ENCODE results near the gene RSRC1.

Gene RSRC1

GRCh38 chr3:158169091-158169491 is 59.2 kb downstream of the RSRC1 start:
- Histone ChIP-seq H4K20me1 (ENCODE audit: low read depth, low read length) (no peaks in the 10 kb centered on the region), H3K36me3 (ENCODE audit: low read length) (peaks cover 4% of the 10 kb centered on the region; the same call in 1 of the 2 replicates), H3K4me3 (ENCODE audit: insufficient read depth, low read length, poor library complexity, severe bottlenecking) (no peak overlapping the region), H3K9me3 (ENCODE audit: insufficient read depth, low read length) (no peaks in the 10 kb centered on the region), H3F3A (ENCODE audit: insufficient read depth) (no peaks in the 10 kb centered on the region), H2AFZ (ENCODE audit: low read depth, low read length, severe bottlenecking) (no peak overlapping the region), H3K4me2 (ENCODE audit: low read depth, low read length, poor library complexity, severe bottlenecking) (no peak overlapping the region), H3K27ac (ENCODE audit: low read depth, low read length) (no peak overlapping the region), H3K9ac (ENCODE audit: low read length) (no peak overlapping the region), H3K9me2 (replicated peaks; ENCODE audit: insufficient read depth, low read length) (no peaks in the 10 kb centered on the region), H3K79me2 (ENCODE audit: insufficient read depth, low read length) (0 out of 2 replicates have a peak, but pooled peaks cover 4% of the 10 kb centered on the region), H3K27me3 (ENCODE audit: low read length) (no peaks in the 10 kb centered on the region)
- TF ChIP-seq EZH2phosphoT487 (conservative IDR thresholded peaks at IDR 0.05; ENCODE audit: low read length) (no peak), CTCF (IDR thresholded peaks at IDR 0.05; ENCODE audit: insufficient read depth, low read length, poor library complexity, severe bottlenecking) (no peak)

- no peak for TF ChIP-seq CTCF (IDR thresholded peaks at IDR 0.05; ENCODE audit: insufficient read depth, low read length, poor library complexity, severe bottlenecking)
- TF ChIP-seq EZH2phosphoT487 (conservative IDR thresholded peaks at IDR 0.05; ENCODE audit: low read length) = no peak
- Histone ChIP-seq H3K9ac (ENCODE audit: low read length) (no peak overlapping the region), H3F3A (ENCODE audit: insufficient read depth) (no peaks in the 10 kb centered on the region; the same call in 1 of the 2 replicates), H3K4me3 (ENCODE audit: insufficient read depth, low read length, poor library complexity, severe bottlenecking) (no peak overlapping the region), H3K27ac (ENCODE audit: low read depth, low read length) (no peak overlapping the region), H4K20me1 (ENCODE audit: low read depth, low read length) (no peaks in the 10 kb centered on the region), H3K27me3 (ENCODE audit: low read length) (no peaks in the 10 kb centered on the region), H3K9me2 (replicated peaks; ENCODE audit: insufficient read depth, low read length) (no peaks in the 10 kb centered on the region), H3K9me3 (ENCODE audit: insufficient read depth, low read length) (no peaks in the 10 kb centered on the region), H3K79me2 (ENCODE audit: insufficient read depth, low read length) (peaks cover 18% of the 10 kb centered on the region), H3K36me3 (ENCODE audit: low read length) (no peaks in the 10 kb centered on the region), H3K4me2 (ENCODE audit: low read depth, low read length, poor library complexity, severe bottlenecking) (no peak overlapping the region), H2AFZ (ENCODE audit: low read depth, low read length, severe bottlenecking) (no peak overlapping the region)
These were observed 71.2 kb downstream of the RSRC1 start for GRCh38 chr3:158181096-158181495.

GRCh38 chr3:158185711-158186110 is 75.8 kb downstream of the RSRC1 start:
- Histone ChIP-seq H3K36me3 (ENCODE audit: low read length) (peaks cover 6% of the 10 kb centered on the region; the same call in 1 of the 2 replicates), H3K4me2 (ENCODE audit: low read depth, low read length, poor library complexity, severe bottlenecking) (no peak overlapping the region), H3K9me3 (ENCODE audit: insufficient read depth, low read length) (no peaks in the 10 kb centered on the region), H3K27ac (ENCODE audit: low read depth, low read length) (no peak overlapping the region), H3K9ac (ENCODE audit: low read length) (no peak overlapping the region), H3K27me3 (ENCODE audit: low read length) (no peaks in the 10 kb centered on the region), H4K20me1 (ENCODE audit: low read depth, low read length) (no peaks in the 10 kb centered on the region), H3F3A (ENCODE audit: insufficient read depth) (no peaks in the 10 kb centered on the region; the same call in 1 of the 2 replicates), H3K79me2 (ENCODE audit: insufficient read depth, low read length) (peaks cover 33% of the 10 kb centered on the region), H3K9me2 (replicated peaks; ENCODE audit: insufficient read depth, low read length) (no peaks in the 10 kb centered on the region), H2AFZ (ENCODE audit: low read depth, low read length, severe bottlenecking) (no peak overlapping the region), H3K4me3 (ENCODE audit: insufficient read depth, low read length, poor library complexity, severe bottlenecking) (no peak overlapping the region)
- TF ChIP-seq EZH2phosphoT487 (conservative IDR thresholded peaks at IDR 0.05; ENCODE audit: low read length) (no peak), CTCF (IDR thresholded peaks at IDR 0.05; ENCODE audit: insufficient read depth, low read length, poor library complexity, severe bottlenecking) (no peak)

All from SU-DHL-6 (cell line).